MCF 10A (cell line): Measurements from ENCODE around the gene ADCY1. TPM values are rescaled to one million over a fixed set of nuclear protein-coding genes. Genes with fewer than 3 reads are reported as not detected.

Experiments
- BruUV-seq: library from RNA; stranded (reverse); fragments of 400-500 nt; replicated peaks from 2 replicates; lab custom pipeline; 2021; lab: Mats Ljungman, UMichigan
- CTCF ChIA-PET: fragments of 300-600 bp; sonication (Branson Sonifier 250); formaldehyde crosslinking; extraction: SDS; loops from one replicate; lab custom pipeline; 2021; ENCODE audit warnings: antibody characterized with exemption, inconsistent platforms; lab: Yijun Ruan, JAX
- POLR2A ChIA-PET: fragments of 300-600, 350-650 bp; sonication (Branson Sonifier 250); formaldehyde crosslinking; extraction: SDS; loops from one replicate; lab custom pipeline; 2020; ENCODE audit warnings: antibody characterized with exemption, inconsistent platforms; lab: Yijun Ruan, JAX
- DNase-seq: peaks from one replicate; pipeline ENCODE4 v3.0.0-alpha.2; 2018; ENCODE audit not compliant: unreplicated experiment
- H3K27ac Mint-ChIP-seq: one replicate; pipeline ENCODE4 v1.8.0; 2022; ENCODE audit warnings: mild to moderate bottlenecking, low read depth, mixed read lengths; ENCODE audit not compliant: unreplicated experiment
- H3K27me3 Mint-ChIP-seq: one replicate; pipeline ENCODE4 v1.8.0; 2022; ENCODE audit warnings: mixed read lengths; ENCODE audit not compliant: insufficient read depth, unreplicated experiment
- H3K36me3 Mint-ChIP-seq: one replicate; pipeline ENCODE4 v1.8.0; 2022; ENCODE audit warnings: mild to moderate bottlenecking, moderate library complexity, mixed read lengths; ENCODE audit not compliant: insufficient read depth, unreplicated experiment
- H3K4me1 Mint-ChIP-seq: one replicate; pipeline ENCODE4 v1.8.0; 2022; ENCODE audit warnings: mixed read lengths; ENCODE audit not compliant: insufficient read depth, unreplicated experiment
- H3K4me3 Mint-ChIP-seq: one replicate; pipeline ENCODE4 v1.8.0; 2022; ENCODE audit warnings: mild to moderate bottlenecking, moderate library complexity, mixed read lengths; ENCODE audit not compliant: unreplicated experiment
- H3K9me3 Mint-ChIP-seq: one replicate; pipeline ENCODE4 v1.8.0; 2022; ENCODE audit warnings: mixed read lengths; ENCODE audit not compliant: unreplicated experiment
- CTCF ChIP-seq: fragments of 200-600 bp; IDR thresholded peaks from one replicate; pipeline ENCODE4 v1.8.0; 2022; ENCODE audit warnings: antibody characterized with exemption, mild to moderate bottlenecking; ENCODE audit not compliant: unreplicated experiment
- intact Hi-C: fragments of 100-400 bp; cut with micrococcal nuclease; formaldehyde crosslinking; loops from 2 replicates; pipeline ENCODE4 v1.14.1; 2022
- total RNA-seq: library from RNA; stranded (reverse); gene quantifications from 2 replicates; pipeline ENCODE4 v1.2.3, GENCODE V29; 2022

Gene ADCY1
- total RNA-seq, 1 experiment from 2014 or later, result 0.61 TPM

GRCh38 chr7:45710271-45711160 is 136.3 kb downstream of the ADCY1 start:
- no peaks in the 10 kb centered on the region for H3K36me3 Mint-ChIP-seq
- ChIA-PET CTCF (no interaction called here), POLR2A (no interaction called here)
- H3K27ac Mint-ChIP-seq, result no peak overlapping the region
- H3K27me3 Mint-ChIP-seq, result peaks cover 44% of the 10 kb centered on the region
- DNase-seq, result no peak
- no peak for TF ChIP-seq CTCF
- H3K4me3 Mint-ChIP-seq, result no peak overlapping the region
- BruUV-seq, result no TSS peak
- intact Hi-C loops, result no loop called here
- H3K4me1 Mint-ChIP-seq, result peaks cover 5% of the 10 kb centered on the region
- H3K9me3 Mint-ChIP-seq, result no peaks in the 10 kb centered on the region

- Mint-ChIP-seq H3K27me3 (peaks cover 44% of the 10 kb centered on the region), H3K4me1 (peaks cover 5% of the 10 kb centered on the region), H3K36me3 (no peaks in the 10 kb centered on the region), H3K4me3 (no peak overlapping the region), H3K27ac (no peak overlapping the region), H3K9me3 (no peaks in the 10 kb centered on the region)
- intact Hi-C loops, result no loop called here
- no TSS peak for BruUV-seq
- ChIA-PET POLR2A (no interaction called here), CTCF (no interaction called here)
- no peak for DNase-seq
- TF ChIP-seq CTCF, result no peak
Observed at GRCh38 chr7:45711161-45711490, 137.0 kb downstream of the ADCY1 start.

GRCh38 chr7:45712057-45712689 is 138.0 kb downstream of the ADCY1 start:
- peaks cover 39% of the 10 kb centered on the region for H3K27me3 Mint-ChIP-seq
- peaks cover 5% of the 10 kb centered on the region for H3K4me1 Mint-ChIP-seq
- H3K4me3 Mint-ChIP-seq, result no peak overlapping the region
- no peaks in the 10 kb centered on the region for H3K36me3 Mint-ChIP-seq
- CTCF ChIA-PET, result no interaction called here
- TF ChIP-seq CTCF, result no peak
- DNase-seq, result no peak
- H3K9me3 Mint-ChIP-seq, result no peaks in the 10 kb centered on the region
- BruUV-seq, result no TSS peak
- intact Hi-C loops, result no loop called here
- no peak overlapping the region for H3K27ac Mint-ChIP-seq
- POLR2A ChIA-PET, result no interaction called here

- DNase-seq, result no peak
- H3K36me3 Mint-ChIP-seq, result no peaks in the 10 kb centered on the region
- no peaks in the 10 kb centered on the region for H3K9me3 Mint-ChIP-seq
- H3K4me3 Mint-ChIP-seq, result no peak overlapping the region
- POLR2A ChIA-PET, result no interaction called here
- CTCF ChIA-PET, result no interaction called here
- no TSS peak for BruUV-seq
- peaks cover 30% of the 10 kb centered on the region for H3K27me3 Mint-ChIP-seq
- intact Hi-C loops, result no loop called here
- TF ChIP-seq CTCF, result no peak
- H3K4me1 Mint-ChIP-seq, result peaks cover 5% of the 10 kb centered on the region
- no peak overlapping the region for H3K27ac Mint-ChIP-seq
Observed at GRCh38 chr7:45712872-45713668, 138.9 kb downstream of the ADCY1 start.
